Peyer's patch (tissue), 4 donors: Measurements from ENCODE around the gene A1BG.

ENCODE experiments used
- CTCF ChIP-seq, 6 experiments: fragments of 450-650 bp in 4 of 6; fragments of 200-600 bp in 2 of 6; sonication (generic) in 1 of 6; IDR thresholded peaks; one replicate each; pipeline ENCODE4 v1.5.1; 2017 to 2019; ENCODE audit warnings: antibody characterized with exemption in 6 of 6, mild to moderate bottlenecking in 3 of 6, moderate library complexity in 1 of 6
- POLR2A ChIP-seq, 2 donors: fragments of 450-650 bp; IDR thresholded peaks; one replicate each; pipeline ENCODE4 v1.5.1; 2017; ENCODE audit warnings: antibody characterized with exemption in 2 of 2, mild to moderate bottlenecking in 2 of 2, moderate library complexity in 2 of 2

- TF ChIP-seq CTCF (IDR thresholded peaks at IDR 0.05) (no peak), POLR2A (IDR thresholded peaks at IDR 0.05) (no peak)
These were observed 44.8 kb upstream of the A1BG start for GRCh38 chr19:58398087-58398486.
